ENCODE data around the gene NFE2L2.
A peak's percentile ranks its signal among the peaks of the same experiment; 100 is the strongest.
"Not testable (repeated sequence)": the region's sequence is repeated elsewhere in the genome, so short reads cannot be mapped to it uniquely, and the experiment has no call there.

The NFE2L2 gene

GRCh38 chr2:177281400-177282180 is 17.1 kb upstream of the NFE2L2 start:
- no peak for DNase-seq (ENCODE audit: low read depth in 2 of 2)

GRCh38 chr2:177279847-177280246 is 15.3 kb upstream of the NFE2L2 start:
- no peak for DNase-seq (ENCODE audit: low read depth in 2 of 2)

GRCh38 chr2:177275743-177276055 is 11.2 kb upstream of the NFE2L2 start:
- DNase-seq (ENCODE audit: low read depth in 2 of 2): no peak

- DNase-seq (ENCODE audit: low read depth in 2 of 2): no peak
Measured at GRCh38 chr2:177275040-177275742, 10.7 kb upstream of the NFE2L2 start.

GRCh38 chr2:177273408-177273807 is 8.9 kb upstream of the NFE2L2 start:
- no peak for DNase-seq (ENCODE audit: low read depth in 2 of 2)

- DNase-seq (ENCODE audit: low read depth in 2 of 2): no peak
Measured at GRCh38 chr2:177272765-177273164, 8.2 kb upstream of the NFE2L2 start.

GRCh38 chr2:177271981-177272666 is 7.6 kb upstream of the NFE2L2 start:
- no peak for DNase-seq (ENCODE audit: low read depth in 2 of 2)

- no peak for DNase-seq (ENCODE audit: low read depth in 2 of 2)
Measured at GRCh38 chr2:177270531-177270930, 6.0 kb upstream of the NFE2L2 start.

GRCh38 chr2:177268901-177269300 is 4.4 kb upstream of the NFE2L2 start:
- no peak for DNase-seq (ENCODE audit: low read depth in 2 of 2)

- no peak for DNase-seq (ENCODE audit: low read depth in 2 of 2)
Measured at GRCh38 chr2:177268187-177268871, 3.8 kb upstream of the NFE2L2 start.

- not testable (repeated sequence) for DNase-seq (ENCODE audit: low read depth in 2 of 2)
Measured at GRCh38 chr2:177266955-177267354, 2.4 kb upstream of the NFE2L2 start.

- no peak for DNase-seq (ENCODE audit: low read depth in 2 of 2)
Measured at GRCh38 chr2:177265824-177266817, 1.6 kb upstream of the NFE2L2 start.

GRCh38 chr2:177264209-177264692 is 276 bp downstream of the NFE2L2 start:
- DNase-seq (ENCODE audit: low read depth in 2 of 2): no peak

GRCh38 chr2:177263451-177264208 is 897 bp downstream of the NFE2L2 start:
- peak; percentile 95 for DNase-seq (ENCODE audit: low read depth in 2 of 2)

- DNase-seq (ENCODE audit: low read depth in 2 of 2): no peak
Measured at GRCh38 chr2:177262958-177263450, 1.5 kb downstream of the NFE2L2 start.

GRCh38 chr2:177262092-177262491 is 2.4 kb downstream of the NFE2L2 start:
- no peak for DNase-seq (ENCODE audit: low read depth in 2 of 2)

- DNase-seq (ENCODE audit: low read depth in 2 of 2): no peak
Measured at GRCh38 chr2:177261116-177262060, 3.1 kb downstream of the NFE2L2 start.

GRCh38 chr2:177260379-177260778 is 4.1 kb downstream of the NFE2L2 start:
- no peak for DNase-seq (ENCODE audit: low read depth in 2 of 2)

GRCh38 chr2:177258059-177258458 is 6.5 kb downstream of the NFE2L2 start:
- DNase-seq (ENCODE audit: low read depth in 2 of 2): no peak

All from fibroblast of skin of left quadriceps (primary cell).